GM12864 (cell line): Measurements from ENCODE around the gene LNX2.

Experiments
- DNase-seq: peaks from one replicate; pipeline ENCODE4 v3.0.0-alpha.2; 2011; ENCODE audit warnings: low read depth
- H3K4me3 ChIP-seq: 2 replicates; pipeline ENCODE4 v1.5.1; 2011; ENCODE audit warnings: mild to moderate bottlenecking, low read depth, low read length, control low read depth
- CTCF ChIP-seq: IDR thresholded peaks from 2 replicates; pipeline ENCODE4 v1.5.1; 2011; ENCODE audit warnings: low read depth, mild to moderate bottlenecking, moderate library complexity, low read length, control low read depth, inconsistent platforms; ENCODE audit errors: missing control alignments

The LNX2 gene

GRCh38 chr13:27622881-27623280 lies 2.6 kb upstream of the LNX2 start:
- peak overlapping the region; percentile 67 for H3K4me3 ChIP-seq
- no peak for DNase-seq
- no peak for TF ChIP-seq CTCF

GRCh38 chr13:27622102-27622820 lies 1.9 kb upstream of the LNX2 start:
- no peak for DNase-seq
- no peak for TF ChIP-seq CTCF
- peak overlapping the region; percentile 67 for H3K4me3 ChIP-seq

- peak; percentile 62 for DNase-seq
- TF ChIP-seq CTCF, result no peak
- H3K4me3 ChIP-seq, result peak within 1 kb of the TSS; percentile 67
Measured at GRCh38 chr13:27621366-27622101, 1.2 kb upstream of the LNX2 start, which contains the start of gene POLR1D. POLR1D (plus strand) TSS chr13:27621892; CDS start chr13:27621984, 92 bp downstream.

GRCh38 chr13:27621116-27621365 lies 712 bp upstream of the LNX2 start:
- no peak for DNase-seq
- peak overlapping the region; percentile 67 for H3K4me3 ChIP-seq
- TF ChIP-seq CTCF, result no peak

GRCh38 chr13:27619728-27620376 lies 477 bp downstream of the LNX2 start:
- peak overlapping the region; percentile 67 for H3K4me3 ChIP-seq
- TF ChIP-seq CTCF, result peak; percentile 29
- no peak for DNase-seq

GRCh38 chr13:27619093-27619727 lies 1.1 kb downstream of the LNX2 start:
- peak overlapping the region; percentile 67 for H3K4me3 ChIP-seq
- no peak for TF ChIP-seq CTCF
- no peak for DNase-seq
